ENCODE results near the gene PPP3R1.
A peak's percentile ranks its signal among the peaks of the same experiment; 100 is the strongest.

PPP3R1 gene

DNA sequence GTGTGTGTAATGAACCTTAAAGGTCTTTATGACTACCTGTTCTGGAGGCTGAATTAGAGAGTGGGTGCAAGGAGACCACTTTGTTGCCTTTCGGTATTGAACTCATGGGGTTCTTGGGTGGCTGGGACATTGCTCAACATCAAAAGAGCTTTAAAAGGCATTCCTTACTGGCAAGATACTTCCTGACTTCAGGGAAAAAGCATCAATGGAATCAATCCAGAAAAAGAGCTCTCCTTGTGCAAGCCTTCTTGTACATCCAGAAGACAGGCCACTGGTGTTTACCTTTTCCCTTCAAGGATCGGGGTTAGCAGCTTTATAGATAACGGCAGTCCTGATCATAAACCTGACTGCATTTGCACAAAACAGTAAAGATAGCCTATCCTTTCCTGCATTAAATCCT is 85.1 kb downstream of the PPP3R1 start:
- no peak for TF ChIP-seq TAF1 (IDR thresholded peaks at IDR 0.05; ENCODE audit: borderline replicate concordance, insufficient read depth, low read length)
- no peak for TF ChIP-seq SIN3A (IDR thresholded peaks at IDR 0.05; ENCODE audit: borderline replicate concordance, insufficient read depth, low read length)
- no peak for TF ChIP-seq POLR2AphosphoS5 (IDR thresholded peaks at IDR 0.05; ENCODE audit: low read depth, low read length)
- no peak for TF ChIP-seq FOXP2 (optimal IDR thresholded peaks at IDR 0.05; ENCODE audit: borderline replicate concordance, extremely low read depth, extremely low read length, insufficient read depth)
- TF ChIP-seq, protein P1, sequence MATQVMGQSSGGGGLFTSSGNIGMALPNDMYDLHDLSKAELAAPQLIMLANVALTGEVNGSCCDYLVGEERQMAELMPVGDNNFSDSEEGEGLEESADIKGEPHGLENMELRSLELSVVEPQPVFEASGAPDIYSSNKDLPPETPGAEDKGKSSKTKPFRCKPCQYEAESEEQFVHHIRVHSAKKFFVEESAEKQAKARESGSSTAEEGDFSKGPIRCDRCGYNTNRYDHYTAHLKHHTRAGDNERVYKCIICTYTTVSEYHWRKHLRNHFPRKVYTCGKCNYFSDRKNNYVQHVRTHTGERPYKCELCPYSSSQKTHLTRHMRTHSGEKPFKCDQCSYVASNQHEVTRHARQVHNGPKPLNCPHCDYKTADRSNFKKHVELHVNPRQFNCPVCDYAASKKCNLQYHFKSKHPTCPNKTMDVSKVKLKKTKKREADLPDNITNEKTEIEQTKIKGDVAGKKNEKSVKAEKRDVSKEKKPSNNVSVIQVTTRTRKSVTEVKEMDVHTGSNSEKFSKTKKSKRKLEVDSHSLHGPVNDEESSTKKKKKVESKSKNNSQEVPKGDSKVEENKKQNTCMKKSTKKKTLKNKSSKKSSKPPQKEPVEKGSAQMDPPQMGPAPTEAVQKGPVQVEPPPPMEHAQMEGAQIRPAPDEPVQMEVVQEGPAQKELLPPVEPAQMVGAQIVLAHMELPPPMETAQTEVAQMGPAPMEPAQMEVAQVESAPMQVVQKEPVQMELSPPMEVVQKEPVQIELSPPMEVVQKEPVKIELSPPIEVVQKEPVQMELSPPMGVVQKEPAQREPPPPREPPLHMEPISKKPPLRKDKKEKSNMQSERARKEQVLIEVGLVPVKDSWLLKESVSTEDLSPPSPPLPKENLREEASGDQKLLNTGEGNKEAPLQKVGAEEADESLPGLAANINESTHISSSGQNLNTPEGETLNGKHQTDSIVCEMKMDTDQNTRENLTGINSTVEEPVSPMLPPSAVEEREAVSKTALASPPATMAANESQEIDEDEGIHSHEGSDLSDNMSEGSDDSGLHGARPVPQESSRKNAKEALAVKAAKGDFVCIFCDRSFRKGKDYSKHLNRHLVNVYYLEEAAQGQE (IDR thresholded peaks at IDR 0.05; ENCODE audit: insufficient read depth in 1 of 2, low read depth in 2 of 2, low read length in 2 of 2), result no peak

DNA sequence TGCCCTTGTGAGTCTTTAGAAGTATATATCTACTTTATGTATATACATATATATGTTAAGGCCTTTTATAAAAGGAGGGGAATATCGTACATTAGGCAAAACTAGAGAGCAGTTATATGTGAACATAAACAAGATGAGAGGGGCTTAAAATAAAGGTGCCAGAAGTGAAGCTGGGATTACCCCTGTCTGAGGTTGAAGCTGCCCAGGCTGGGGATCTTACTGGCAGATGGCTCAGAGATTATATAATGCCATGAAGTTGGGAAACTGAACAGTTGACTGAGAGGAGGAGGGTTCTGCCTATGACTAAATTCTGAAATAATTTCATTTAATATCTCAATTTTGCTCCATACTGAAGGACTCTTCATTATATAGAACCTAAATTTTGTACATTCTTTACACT is 88.7 kb downstream of the PPP3R1 start:
- no peak for TF ChIP-seq POLR2AphosphoS5 (IDR thresholded peaks at IDR 0.05; ENCODE audit: low read depth, low read length)
- no peak for TF ChIP-seq SIN3A (IDR thresholded peaks at IDR 0.05; ENCODE audit: borderline replicate concordance, insufficient read depth, low read length)
- TF ChIP-seq FOXP2 (optimal IDR thresholded peaks at IDR 0.05; ENCODE audit: borderline replicate concordance, extremely low read depth, extremely low read length, insufficient read depth), result no peak

DNA sequence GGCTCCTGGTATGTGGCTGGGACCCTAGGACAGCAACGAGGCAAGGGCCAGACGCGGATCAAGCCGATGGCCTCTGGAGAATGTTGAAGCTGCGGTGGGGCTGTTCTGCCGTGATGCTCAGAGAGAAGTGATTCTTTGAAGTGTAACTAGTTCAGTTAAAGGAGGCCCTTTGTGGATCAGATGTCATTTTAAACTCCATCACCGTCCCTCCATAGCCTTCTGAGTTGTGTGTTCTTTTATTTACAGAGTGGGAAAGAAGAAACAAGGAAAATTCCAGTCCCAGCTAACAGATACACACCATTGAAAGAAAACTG is 94.2 kb downstream of the PPP3R1 start:
- no peak for TF ChIP-seq FOXP2 (optimal IDR thresholded peaks at IDR 0.05; ENCODE audit: borderline replicate concordance, extremely low read depth, extremely low read length, insufficient read depth)
- TF ChIP-seq SIN3A (IDR thresholded peaks at IDR 0.05; ENCODE audit: borderline replicate concordance, insufficient read depth, low read length), result no peak
- no peak for TF ChIP-seq TAF1 (IDR thresholded peaks at IDR 0.05; ENCODE audit: borderline replicate concordance, insufficient read depth, low read length)
- no peak for TF ChIP-seq POLR2AphosphoS5 (IDR thresholded peaks at IDR 0.05; ENCODE audit: low read depth, low read length)
- TF ChIP-seq, protein P1 (IDR thresholded peaks at IDR 0.05; ENCODE audit: insufficient read depth in 1 of 2, low read depth in 2 of 2, low read length in 2 of 2), result no peak

DNA sequence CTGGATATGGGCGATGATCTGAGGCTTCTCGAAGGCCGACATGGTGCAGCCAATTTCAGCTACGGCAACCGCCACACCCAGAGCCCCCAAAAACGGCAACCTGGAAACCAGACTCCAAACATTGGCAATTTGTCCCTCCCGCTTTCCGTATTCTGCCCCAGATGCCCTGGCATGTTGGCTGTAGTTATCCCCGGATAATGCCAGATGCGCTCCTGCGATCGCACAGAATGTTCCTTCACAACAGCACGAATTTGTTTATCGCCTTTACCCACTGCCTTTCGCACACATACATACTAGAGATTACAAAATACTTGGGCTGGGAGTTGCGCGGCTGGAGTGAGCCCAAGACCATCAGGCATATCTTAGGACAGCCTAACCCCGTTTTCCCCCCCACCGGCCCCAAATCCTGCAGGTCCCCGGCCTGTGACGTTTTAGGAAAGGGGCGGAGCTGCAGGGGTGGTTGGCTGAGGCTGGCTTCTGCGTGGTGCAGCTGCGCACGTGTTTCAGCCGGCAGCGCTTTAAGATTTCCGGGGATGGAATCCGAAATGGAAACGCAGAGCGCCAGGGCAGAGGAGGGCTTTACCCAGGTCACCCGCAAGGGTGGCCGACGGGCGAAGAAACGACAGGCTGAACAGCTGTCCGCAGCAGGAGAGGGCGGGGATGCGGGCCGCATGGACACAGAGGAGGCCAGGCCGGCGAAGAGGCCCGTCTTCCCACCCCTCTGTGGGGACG is 94.8 kb downstream of the PPP3R1 start, which contains the start of gene PNO1:
Gene PNO1, plus strand, starts transcription at position 487 of the 732 bp plus-strand sequence. Its CDS starts 47 bp downstream, at position 534.
- TF ChIP-seq TAF1 (IDR thresholded peaks at IDR 0.05; ENCODE audit: borderline replicate concordance, insufficient read depth, low read length), result 0 out of 2 replicates have a peak, but pooled peaks have one; percentile 6
- TF ChIP-seq SIN3A (IDR thresholded peaks at IDR 0.05; ENCODE audit: borderline replicate concordance, insufficient read depth, low read length), result peak; percentile 98
- TF ChIP-seq, protein P1 (IDR thresholded peaks at IDR 0.05; ENCODE audit: insufficient read depth in 1 of 2, low read depth in 2 of 2, low read length in 2 of 2), result peak in 1 of 2 experiments; percentile 3; a peak in 1 of 4 replicates
- TF ChIP-seq FOXP2 (optimal IDR thresholded peaks at IDR 0.05; ENCODE audit: borderline replicate concordance, extremely low read depth, extremely low read length, insufficient read depth), result no peak
- peak; percentile 40; the same call in 1 of the 2 replicates for TF ChIP-seq POLR2AphosphoS5 (IDR thresholded peaks at IDR 0.05; ENCODE audit: low read depth, low read length)

DNA sequence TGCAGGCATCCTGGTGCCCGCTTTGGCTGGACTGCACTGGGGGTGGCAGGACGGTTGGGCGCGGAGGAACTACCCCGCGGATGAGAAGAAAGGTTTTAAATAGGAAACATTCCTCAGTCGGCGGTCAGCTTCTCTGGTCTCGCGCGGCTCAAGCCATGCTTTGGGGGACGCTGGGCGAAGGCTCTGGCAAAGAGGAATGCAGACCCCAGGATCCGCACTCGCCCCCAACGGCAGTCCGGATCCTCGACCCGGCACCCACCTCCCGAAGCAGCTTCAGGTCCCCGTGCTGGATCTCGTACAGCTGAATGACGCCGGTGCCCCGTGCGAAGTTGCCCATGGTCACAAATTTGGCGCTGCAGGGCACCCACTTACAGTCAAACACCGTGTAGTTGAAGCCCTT is 95.3 kb downstream of the PPP3R1 start:
- TF ChIP-seq TAF1 (IDR thresholded peaks at IDR 0.05; ENCODE audit: borderline replicate concordance, insufficient read depth, low read length) (no peak), SIN3A (IDR thresholded peaks at IDR 0.05; ENCODE audit: borderline replicate concordance, insufficient read depth, low read length) (no peak), FOXP2 (optimal IDR thresholded peaks at IDR 0.05; ENCODE audit: borderline replicate concordance, extremely low read depth, extremely low read length, insufficient read depth) (no peak), POLR2AphosphoS5 (IDR thresholded peaks at IDR 0.05; ENCODE audit: low read depth, low read length) (no peak)
- TF ChIP-seq, protein P1 (IDR thresholded peaks at IDR 0.05; ENCODE audit: insufficient read depth in 1 of 2, low read depth in 2 of 2, low read length in 2 of 2), result no peak

Data from PFSK-1 (cell line).